NCI-H2081 (cell line): ENCODE measurements around the gene FGD2.

Experiments
- DNase-seq, 2 experiments: peaks; one replicate each; lab custom pipeline; 2025; lab: John Stamatoyannopoulos, UW

The FGD2 gene, protein sequence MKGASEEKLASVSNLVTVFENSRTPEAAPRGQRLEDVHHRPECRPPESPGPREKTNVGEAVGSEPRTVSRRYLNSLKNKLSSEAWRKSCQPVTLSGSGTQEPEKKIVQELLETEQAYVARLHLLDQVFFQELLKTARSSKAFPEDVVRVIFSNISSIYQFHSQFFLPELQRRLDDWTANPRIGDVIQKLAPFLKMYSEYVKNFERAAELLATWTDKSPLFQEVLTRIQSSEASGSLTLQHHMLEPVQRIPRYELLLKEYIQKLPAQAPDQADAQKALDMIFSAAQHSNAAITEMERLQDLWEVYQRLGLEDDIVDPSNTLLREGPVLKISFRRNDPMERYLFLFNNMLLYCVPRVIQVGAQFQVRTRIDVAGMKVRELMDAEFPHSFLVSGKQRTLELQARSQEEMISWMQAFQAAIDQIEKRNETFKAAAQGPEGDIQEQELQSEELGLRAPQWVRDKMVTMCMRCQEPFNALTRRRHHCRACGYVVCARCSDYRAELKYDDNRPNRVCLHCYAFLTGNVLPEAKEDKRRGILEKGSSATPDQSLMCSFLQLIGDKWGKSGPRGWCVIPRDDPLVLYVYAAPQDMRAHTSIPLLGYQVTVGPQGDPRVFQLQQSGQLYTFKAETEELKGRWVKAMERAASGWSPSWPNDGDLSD

DNA sequence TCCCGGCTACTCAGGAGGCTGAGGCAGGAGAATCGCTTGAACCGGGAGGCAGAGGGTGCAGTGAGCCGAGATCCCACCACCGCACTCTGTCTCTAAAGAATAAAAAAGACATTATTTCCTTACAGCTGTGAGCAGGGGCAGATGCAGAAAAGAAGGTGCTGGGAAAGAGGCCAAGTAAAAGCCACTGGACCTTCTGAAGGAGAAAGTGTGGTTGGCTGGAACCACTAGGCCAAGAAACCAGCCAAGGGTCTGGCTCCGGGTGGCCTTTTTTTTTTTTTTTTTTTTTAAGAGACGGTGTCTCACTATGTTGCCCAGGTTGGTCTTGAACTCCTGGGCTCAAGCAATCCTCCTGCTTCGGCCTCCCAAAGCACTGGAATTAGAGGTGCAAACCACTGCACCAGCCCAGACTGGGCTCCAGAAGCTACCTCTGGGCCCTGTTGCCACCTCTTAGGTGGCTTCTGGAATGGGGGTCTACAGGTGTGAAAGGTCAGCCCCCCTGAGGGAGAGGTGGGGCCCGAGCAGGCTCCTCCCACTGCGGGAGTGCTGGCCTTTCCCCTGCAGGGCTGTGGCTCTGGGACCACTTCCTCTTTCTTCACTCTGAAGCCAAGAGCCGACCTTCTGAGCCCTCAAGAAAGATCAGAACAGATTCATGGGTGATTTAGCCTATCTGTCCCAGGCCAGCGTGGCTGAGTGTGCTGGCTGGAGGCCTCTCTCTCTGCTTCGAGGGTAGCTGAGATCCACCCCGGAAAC, at the start of gene FGD2:
Gene FGD2 (plus strand): TSS at position 595 of the 750 bp plus-strand sequence. CDS start 163 bp downstream, outside the sequence.
- DNase-seq: no peak

DNA sequence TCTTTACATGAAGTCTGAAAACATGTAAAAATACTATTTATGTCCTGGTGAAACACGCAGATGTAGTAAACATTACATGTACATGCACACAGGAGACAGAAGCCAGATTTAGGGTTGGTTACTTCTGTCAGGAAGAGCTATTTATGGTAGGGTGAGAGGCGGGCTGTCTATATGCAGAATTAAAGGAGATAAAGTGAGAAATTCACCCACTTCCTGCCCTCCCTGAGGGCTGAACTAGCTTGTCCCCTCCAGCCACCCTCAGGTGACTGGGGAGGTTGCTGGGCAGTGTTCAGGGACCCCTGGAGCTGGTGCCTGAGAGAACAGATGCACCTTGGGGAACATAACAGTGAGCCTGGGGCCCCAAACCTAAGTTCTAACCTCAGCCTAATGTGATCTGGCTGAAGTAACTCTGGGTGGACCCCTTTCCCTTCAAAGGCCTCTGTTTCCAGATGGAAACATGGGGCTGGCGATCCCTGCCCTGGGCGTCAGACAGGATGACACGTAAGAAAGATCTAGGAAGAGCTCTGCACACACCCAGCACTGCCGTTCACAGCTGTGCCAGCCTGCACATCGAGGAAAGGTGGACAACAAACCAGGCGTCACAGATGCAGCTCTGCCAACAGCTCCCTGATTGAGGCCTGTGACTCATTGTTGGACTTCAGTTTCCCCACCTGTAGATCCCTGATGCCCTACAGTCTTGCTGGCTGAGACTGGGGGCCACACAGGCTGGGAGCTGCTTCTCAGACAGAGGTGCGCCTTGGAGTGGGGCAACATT, 49.6 kb upstream of the FGD2 start:
- no peak for DNase-seq

DNA sequence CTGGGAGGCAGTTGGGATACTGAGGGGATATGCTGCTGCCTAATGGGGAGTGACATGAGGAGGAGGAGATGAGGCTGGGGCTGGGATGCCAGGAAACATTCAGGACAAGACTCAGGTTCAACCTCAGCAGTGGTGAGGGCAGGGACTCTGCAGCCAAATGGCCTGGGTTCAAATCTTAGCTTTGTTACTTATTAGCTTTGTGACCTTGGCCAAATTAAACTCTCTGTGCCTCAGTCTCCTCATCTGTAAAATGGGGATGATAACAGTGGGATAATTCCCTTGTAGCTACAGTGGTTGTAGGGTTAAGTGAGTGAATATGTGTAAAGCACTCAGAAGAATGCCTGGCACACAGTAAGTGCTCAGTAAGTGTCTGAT, 49.0 kb upstream of the FGD2 start:
- no peak for DNase-seq

DNA sequence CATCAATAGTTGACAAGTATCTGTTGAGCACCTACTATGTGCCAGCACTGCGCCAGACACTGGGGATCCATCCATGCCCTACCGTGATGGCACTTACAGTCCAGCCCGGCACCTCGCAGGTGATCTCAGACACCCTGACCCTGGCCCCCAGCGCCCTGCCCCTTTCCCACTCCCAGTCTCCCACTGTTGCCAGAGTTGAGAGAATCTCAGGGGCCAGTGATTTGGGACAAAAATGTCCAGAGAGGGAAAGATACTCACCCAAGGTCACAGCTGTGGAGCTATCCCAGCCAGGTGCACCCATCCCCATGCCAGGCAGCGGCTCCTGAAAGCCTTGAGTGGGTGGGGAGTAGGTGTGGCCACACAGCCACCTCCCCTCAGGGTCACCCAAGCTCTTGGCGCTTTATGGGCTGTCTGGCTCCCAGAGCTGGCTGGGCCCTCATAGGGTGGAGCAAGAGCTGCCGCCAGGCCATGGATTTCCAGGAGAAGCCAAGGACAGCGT, 47.6 kb upstream of the FGD2 start:
- DNase-seq: no peak

DNA sequence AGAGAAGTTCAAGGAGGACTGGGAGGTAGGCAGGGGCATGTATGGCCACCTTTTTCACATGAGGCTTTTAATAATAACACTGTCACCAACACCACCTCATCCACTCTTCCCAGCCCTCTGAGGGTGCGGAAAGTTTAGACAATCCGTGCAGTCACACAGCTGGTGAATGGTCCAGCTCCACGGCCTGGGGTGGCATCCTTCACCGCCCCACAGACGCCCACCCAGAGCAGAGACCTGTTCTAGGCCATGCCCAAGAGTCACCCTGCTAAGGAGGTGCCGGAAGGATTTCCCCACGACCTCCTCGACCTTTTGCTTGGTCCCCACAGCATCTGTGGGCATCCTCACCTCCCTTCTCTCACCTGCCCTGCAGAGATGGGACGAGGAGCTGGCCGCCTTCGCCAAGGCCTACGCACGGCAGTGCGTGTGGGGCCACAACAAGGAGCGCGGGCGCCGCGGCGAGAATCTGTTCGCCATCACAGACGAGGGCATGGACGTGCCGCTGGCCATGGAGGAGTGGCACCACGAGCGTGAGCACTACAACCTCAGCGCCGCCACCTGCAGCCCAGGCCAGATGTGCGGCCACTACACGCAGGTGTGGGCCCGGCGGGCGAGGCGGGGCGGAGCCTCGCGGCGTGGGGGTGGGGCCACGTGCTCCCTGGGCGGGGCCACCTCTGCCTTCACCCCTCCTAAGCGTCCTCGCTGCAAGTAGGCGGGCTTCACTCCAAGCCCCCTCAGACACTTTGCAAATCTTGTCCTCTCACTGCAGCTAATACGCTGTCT, 46.5 kb upstream of the FGD2 start:
- DNase-seq: no peak

DNA sequence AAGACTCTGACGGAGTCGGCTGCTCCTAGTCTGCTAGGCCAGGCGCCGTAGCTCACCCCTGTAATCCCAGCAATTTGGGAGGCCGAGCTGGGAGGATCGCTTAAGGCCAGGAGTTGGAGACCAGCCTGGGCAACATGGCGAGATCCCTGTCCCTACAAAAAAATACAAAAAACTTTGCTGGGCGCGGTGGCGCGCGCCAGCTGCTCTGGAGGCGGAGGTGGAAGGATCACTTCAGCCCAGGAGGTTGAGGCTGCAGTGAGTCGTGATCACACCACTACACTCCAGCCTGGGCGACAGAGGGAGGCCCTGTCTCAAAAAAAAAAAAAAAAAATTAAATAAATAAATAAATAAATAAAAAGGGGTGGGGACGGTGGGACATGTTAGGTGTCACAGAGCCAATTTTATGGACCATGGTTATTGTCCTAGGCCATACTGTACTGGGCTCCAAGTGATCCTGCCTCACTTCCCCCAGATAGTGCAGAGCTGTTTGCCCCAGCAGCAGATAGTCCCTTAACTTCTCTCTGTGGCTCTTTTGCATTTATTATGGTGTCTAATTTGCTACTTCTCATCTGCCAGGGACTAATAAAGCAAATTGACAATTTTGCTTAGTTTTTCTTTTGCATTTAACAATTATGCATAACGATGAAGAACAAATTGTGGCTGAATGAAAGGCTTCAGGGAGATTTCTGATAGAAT, 45.8 kb upstream of the FGD2 start:
- DNase-seq: no peak

DNA sequence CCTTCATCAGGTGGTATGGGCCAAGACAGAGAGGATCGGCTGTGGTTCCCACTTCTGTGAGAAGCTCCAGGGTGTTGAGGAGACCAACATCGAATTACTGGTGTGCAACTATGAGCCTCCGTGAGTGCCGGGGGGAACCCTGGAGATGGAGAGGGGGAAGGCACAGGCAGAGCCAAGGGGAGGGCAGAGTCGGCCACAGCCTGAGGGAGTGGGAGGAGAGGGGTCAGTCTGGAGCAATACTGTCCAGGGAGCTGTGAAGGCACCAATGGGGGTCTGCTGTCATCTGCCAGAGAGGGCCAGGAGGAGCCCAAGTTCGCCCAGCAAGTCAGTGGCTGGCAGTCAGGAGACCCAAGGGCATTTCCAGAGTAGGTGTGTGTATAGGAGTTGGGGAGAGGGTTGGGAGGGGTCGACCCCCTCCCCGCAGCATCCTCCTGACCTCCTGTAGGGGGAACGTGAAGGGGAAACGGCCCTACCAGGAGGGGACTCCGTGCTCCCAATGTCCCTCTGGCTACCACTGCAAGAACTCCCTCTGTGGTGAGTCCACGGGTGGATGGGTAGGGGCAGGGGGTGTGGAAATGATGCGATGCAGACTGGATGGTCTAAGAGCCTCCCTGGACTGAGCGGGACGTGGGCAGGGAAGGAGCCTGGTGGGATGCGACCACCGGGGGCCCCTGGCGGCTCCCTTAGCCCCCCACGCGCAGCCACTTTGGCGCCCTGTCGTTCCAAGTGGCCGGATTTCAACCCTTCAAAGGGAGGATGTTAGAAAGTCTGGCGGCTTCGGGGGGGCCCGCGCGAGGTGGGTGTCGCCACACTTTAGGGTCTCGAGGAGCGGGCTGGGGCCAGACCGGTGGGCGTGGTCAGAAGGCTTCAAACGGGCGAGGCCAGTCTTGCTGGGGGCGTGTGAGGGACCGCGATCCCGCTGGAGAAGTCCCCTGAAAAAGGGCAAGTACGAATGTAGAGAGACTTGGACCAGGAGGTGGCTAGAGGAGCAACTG, 43.7 kb upstream of the FGD2 start:
- DNase-seq: no peak

DNA sequence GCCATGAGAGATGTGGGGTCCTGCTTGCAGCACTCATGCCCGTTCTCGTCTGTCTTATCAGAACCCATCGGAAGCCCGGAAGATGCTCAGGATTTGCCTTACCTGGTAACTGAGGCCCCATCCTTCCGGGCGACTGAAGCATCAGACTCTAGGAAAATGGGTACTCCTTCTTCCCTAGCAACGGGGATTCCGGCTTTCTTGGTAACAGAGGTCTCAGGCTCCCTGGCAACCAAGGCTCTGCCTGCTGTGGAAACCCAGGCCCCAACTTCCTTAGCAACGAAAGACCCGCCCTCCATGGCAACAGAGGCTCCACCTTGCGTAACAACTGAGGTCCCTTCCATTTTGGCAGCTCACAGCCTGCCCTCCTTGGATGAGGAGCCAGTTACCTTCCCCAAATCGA, 42.6 kb upstream of the FGD2 start:
- no peak for DNase-seq

DNA sequence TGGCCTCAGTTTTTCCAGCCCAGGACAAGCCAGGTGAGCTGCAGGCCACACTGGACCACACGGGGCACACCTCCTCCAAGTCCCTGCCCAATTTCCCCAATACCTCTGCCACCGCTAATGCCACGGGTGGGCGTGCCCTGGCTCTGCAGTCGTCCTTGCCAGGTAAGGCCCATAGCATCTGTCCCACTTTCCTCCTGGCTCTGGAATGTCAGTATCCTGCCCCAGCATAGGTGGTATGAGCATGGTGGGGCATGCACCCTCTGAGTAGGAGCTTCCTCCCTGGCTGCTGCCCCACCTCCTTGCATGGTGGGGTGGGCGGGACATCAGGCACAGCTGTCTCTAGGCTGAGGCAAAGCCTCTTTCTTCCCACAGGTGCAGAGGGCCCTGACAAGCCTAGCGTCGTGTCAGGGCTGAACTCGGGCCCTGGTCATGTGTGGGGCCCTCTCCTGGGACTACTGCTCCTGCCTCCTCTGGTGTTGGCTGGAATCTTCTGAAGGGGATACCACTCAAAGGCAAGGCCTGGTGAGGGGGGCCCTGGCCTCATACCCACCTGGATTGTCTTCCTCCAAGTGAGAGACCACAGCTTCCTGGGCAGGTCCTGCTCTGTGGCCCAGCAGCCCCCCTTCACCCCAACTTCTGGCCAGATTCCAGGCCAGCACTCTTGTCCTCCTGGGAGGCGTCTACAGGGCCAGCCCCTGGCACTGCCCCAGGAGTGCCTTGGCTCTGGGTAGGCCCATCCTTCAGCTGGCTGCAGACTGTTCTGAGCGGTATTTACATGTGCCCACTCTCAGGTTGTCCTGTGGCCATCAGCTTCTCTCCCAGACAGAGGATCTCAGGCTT, 41.8 kb upstream of the FGD2 start:
- DNase-seq: peak in 1 of 2 experiments; percentile 27

DNA sequence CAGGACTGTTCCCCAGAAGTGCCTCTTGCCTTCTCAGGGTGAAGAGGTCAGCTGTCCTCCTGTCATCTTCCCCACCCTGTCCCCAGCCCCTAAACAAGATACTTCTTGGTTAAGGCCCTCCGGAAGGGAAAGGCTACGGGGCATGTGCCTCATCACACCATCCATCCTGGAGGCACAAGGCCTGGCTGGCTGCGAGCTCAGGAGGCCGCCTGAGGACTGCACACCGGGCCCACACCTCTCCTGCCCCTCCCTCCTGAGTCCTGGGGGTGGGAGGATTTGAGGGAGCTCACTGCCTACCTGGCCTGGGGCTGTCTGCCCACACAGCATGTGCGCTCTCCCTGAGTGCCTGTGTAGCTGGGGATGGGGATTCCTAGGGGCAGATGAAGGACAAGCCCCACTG, 41.1 kb upstream of the FGD2 start:
- DNase-seq: no peak

DNA sequence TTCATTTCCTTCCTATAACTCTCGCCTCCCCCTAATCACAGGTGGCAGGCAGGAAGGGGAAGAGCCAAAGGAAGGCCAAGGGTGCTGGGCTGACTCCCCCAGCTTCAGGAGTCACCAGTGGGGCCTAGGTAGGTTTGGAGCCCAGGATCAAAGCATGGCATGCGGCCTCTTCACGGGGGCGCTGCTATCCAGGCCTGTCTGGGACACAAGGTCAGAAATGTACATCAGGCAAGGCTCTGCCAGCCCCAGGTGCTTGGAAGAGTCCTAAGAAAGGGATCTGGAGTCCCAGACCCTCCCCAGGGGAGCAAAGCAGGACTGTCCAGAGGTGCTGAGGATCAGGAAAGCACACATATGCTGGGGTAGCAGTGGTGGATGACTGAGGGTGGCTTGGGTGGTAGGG, 40.5 kb upstream of the FGD2 start:
- no peak for DNase-seq

DNA sequence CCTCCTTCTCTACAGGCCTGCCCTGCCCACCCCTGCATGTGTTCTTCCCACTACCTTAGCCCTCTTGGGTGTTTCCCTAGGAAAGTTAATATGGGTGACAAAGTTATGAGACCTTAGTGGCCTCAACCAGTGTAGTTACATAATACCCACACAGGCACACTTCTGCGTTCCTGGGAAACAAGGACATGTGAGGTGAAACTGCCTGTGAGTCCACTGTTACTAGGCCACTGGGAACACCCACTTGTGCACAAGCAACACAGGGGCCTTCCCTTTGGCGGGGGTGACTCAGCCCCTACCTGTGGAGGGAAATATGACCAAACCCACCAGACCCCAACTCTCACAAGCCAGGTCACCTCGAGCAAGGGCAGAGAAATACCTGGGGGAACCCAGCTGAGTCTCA, 38.2 kb upstream of the FGD2 start:
- no peak for DNase-seq

DNA sequence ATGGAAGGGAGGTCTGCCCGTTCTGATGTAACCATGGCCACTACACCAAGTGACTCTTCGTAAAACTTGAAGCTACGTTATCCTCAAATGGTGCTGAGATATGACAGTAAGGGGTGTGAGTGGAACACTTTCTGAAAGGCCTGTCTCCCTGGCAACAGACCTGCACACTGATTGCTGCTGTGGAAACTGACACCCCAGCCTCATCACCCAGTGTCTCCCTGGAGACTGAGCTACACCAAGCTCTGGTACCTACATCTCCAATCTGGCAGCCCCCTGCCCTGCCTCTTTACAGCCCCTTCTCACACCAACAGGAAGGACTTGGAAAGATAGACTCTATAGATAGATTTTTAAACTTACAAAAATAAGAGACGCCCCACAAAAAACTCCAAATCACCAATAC, 37.7 kb upstream of the FGD2 start:
- DNase-seq: no peak

DNA sequence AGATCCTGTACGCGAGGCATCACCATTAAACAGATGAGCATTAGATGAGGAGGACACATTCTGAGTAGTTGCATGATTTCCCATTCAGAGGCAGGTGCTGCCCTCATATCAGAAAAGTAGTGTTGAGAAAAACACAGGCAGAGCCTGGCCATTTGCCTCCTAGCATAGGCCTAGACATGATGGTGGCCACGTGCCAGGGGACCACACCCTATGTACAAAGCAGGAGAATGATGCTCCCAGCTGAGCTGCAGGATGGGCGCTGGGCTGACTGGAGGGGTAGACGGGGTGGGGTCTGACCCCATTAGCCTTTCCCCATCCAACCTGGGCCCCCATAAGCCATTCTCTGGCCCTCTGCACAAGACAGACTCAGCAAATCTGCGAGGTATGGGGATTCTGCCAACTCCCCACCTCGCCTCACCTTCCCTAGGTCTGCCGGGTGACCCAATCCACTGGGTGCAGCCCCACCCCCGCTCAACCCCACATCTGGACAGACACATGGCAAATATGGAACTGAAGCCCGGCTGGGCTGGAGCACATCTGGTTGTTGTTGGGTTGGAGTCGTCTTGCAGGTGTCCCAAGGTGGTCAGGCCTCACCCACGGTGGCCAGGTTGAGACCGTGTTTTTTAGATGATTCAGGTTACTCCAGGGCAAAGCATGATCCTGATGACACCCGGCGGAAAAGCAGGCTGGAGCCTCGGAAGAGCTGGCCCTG, 37.0 kb upstream of the FGD2 start:
- DNase-seq: no peak

DNA sequence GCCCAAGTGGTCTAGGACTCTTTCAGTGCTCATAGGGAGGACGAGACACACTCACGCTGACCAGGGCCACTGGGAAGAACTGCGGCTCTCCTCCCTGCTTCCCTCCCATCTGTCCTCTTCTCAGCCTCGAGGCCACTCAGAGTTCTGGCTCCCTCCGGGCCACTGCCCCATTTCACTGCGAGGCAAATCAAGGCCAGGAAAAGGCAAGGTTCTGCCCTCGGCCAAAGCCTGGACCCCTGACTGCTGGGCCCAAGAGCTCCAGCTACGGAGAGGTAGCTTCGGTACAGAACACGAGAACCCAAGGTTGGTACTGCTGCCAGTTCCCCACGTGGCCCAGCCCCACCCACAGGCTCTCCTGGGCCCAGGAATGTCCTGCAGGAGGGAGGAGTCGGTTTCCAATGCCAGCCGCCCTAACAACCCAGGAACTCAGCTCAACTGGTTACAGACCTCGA, 36.2 kb upstream of the FGD2 start:
- DNase-seq: no peak

DNA sequence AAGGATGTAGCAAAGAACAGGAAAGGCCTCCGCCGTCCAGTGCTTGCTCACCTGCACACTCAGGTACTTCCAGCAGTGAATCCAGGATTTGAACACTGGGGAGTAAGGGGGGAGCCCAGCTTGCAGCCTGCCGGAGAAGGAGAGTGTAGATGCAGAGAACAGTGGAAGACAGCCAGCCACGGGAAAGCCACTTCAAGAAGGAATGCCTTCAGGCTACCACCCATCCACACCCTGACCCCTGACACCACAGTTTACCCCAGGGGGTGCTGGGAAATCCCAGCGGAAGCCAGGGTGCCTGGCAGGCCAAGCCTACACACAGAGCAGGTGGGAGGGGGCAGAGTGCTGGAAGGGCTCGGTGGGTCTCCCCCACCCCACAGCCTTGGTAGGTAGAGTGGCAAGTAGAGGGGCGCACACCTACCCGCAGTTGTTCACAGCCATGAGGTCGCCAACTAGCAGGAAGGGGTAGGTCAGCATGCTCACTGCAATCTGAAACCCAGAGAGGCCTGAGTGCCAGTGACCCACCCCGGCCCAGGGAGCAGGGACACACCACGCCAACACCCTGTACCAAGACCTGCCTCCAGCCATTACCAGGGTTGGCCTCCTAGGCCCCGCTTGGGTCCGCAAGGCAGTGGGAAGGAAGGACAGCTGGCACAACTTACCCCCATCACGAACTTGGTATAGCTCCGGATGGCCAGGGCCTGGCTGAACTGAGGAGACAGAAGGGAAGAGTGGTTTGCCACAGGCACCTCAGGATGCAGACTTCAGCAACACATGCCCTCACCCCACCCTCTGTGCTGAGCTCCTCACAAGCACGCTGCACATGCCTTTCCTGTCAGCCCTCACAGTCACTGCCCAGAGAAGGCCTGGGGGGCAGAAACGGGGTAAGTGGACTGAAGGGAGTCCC, 35.2 kb upstream of the FGD2 start:
- no peak for DNase-seq
